H1 (cell line): ENCODE data around the gene DENND2D. TPM values are rescaled to one million over a fixed set of nuclear protein-coding genes. Genes with fewer than 3 reads are reported as not detected.

Source experiments
- CTCF ChIA-PET: fragments of 300-600 bp; sonication (Branson Sonifier 250); formaldehyde crosslinking; loops from one replicate; lab custom pipeline; 2021; ENCODE audit not compliant: partially characterized antibody; lab: Charles Lee
- POLR2A ChIA-PET: fragments of 300-600 bp; sonication (Branson Sonifier 250); formaldehyde crosslinking; loops from one replicate; lab custom pipeline; 2021; ENCODE audit warnings: inconsistent platforms; ENCODE audit not compliant: partially characterized antibody; lab: Charles Lee
- DNase-seq, 2 experiments: peaks; one replicate each; pipeline versions ENCODE4 v3.0.0 to v3.0.0-alpha.2; 2010 to 2022; ENCODE audit warnings: low spot score in 2 of 2, low read depth in 1 of 2, mixed read lengths in 1 of 2
- FAIRE-seq: peaks from 2 replicates; lab custom pipeline; 2011; peaks lifted over from hg19 to GRCh38; lab: Jason Lieb, UNC
- H2AFZ ChIP-seq: 2 replicates; pipeline ENCODE4 v1.8.1; 2012; ENCODE audit warnings: low read length, inconsistent platforms
- H2AK5ac ChIP-seq: 2 replicates; pipeline ENCODE4 v1.6.1; 2013; ENCODE audit warnings: low read depth, low read length
- H2BK120ac ChIP-seq: replicated peaks from 2 replicates; pipeline ENCODE3; 2013; ENCODE audit warnings: low read depth, low read length, inconsistent platforms
- H2BK12ac ChIP-seq: 2 replicates; pipeline ENCODE4 v1.6.1; 2013; ENCODE audit warnings: low read depth, low read length
- H2BK15ac ChIP-seq: 2 replicates; pipeline ENCODE4 v1.6.1; 2013; ENCODE audit warnings: low read length
- H2BK20ac ChIP-seq: 2 replicates; pipeline ENCODE4 v1.6.1; 2013; ENCODE audit warnings: low read length
- H2BK5ac ChIP-seq: 2 replicates; pipeline ENCODE4 v1.6.1; 2013; ENCODE audit warnings: low read depth, low read length
- H3K14ac ChIP-seq: 2 replicates; pipeline ENCODE4 v1.6.1; 2013; ENCODE audit warnings: inconsistent platforms; ENCODE audit not compliant: insufficient read length
- H3K18ac ChIP-seq: 2 replicates; pipeline ENCODE4 v1.6.1; 2013; ENCODE audit warnings: low read length; ENCODE audit errors: extremely low read depth
- H3K23ac ChIP-seq: 2 replicates; pipeline ENCODE4 v1.6.1; 2013; ENCODE audit warnings: inconsistent platforms; ENCODE audit not compliant: insufficient read length
- H3K23me2 ChIP-seq: 2 replicates; pipeline ENCODE4 v1.6.1; 2013; ENCODE audit warnings: low read depth, low read length
- H3K27ac ChIP-seq: 2 replicates; pipeline ENCODE4 v1.6.1; 2011; ENCODE audit warnings: low read depth, low read length, inconsistent platforms
- H3K27me3 ChIP-seq, 4 experiments: replicated peaks in 1 of 4; 1 replicate in 1 of 4; 2 replicates in 3 of 4; pipeline versions ENCODE4 v1.6.1 to v1.8.1; 2011 to 2013; ENCODE audit warnings: low read length in 3 of 4, mild to moderate bottlenecking in 3 of 4, inconsistent platforms in 2 of 4, mixed read lengths in 2 of 4, moderate library complexity in 1 of 4; ENCODE audit not compliant: control insufficient read depth in 3 of 4, insufficient read depth in 3 of 4; ENCODE audit errors: extremely low read depth in 1 of 4
- H3K36me3 ChIP-seq, 4 experiments: 2 replicates each; pipeline versions ENCODE4 v1.6.1 to v1.8.1; 2011 to 2013; ENCODE audit warnings: mild to moderate bottlenecking in 4 of 4, low read length in 3 of 4, moderate library complexity in 2 of 4, control low read depth in 1 of 4, inconsistent platforms in 1 of 4; ENCODE audit not compliant: insufficient read depth in 4 of 4, control insufficient read depth in 2 of 4
- H3K4ac ChIP-seq: replicated peaks from 2 replicates; pipeline ENCODE3; 2013; ENCODE audit warnings: low read length, low read depth, mixed read lengths, inconsistent platforms; ENCODE audit not compliant: insufficient read length
- H3K4me1 ChIP-seq, 4 experiments: replicated peaks in 1 of 4; 1 replicate in 1 of 4; 2 replicates in 3 of 4; pipeline versions ENCODE4 v1.6.1 to v1.8.1; 2011 to 2013; ENCODE audit warnings: low read length in 3 of 4, inconsistent platforms in 2 of 4, mixed read lengths in 1 of 4; ENCODE audit not compliant: insufficient read depth in 4 of 4, control insufficient read depth in 3 of 4
- H3K4me2 ChIP-seq, 2 experiments: 2 replicates each; pipeline versions ENCODE4 v1.6.1 to v1.8.1; 2011 to 2013; ENCODE audit warnings: low read depth in 2 of 2, low read length in 2 of 2, control low read depth in 1 of 2, inconsistent platforms in 1 of 2, mild to moderate bottlenecking in 1 of 2; ENCODE audit not compliant: insufficient read depth in 1 of 2
- H3K4me3 ChIP-seq, 4 experiments: fragments of 200-600, 300-600 bp in 1 of 4; sonication (generic), shearing (Covaris generic), sonication (Bioruptor Twin) in 1 of 4; 2 replicates each; pipeline versions ENCODE4 v1.5.1 to v1.8.1; 2011 to 2016; ENCODE audit warnings: low read length in 4 of 4, low read depth in 3 of 4, control low read depth in 2 of 4, inconsistent platforms in 2 of 4, mild to moderate bottlenecking in 2 of 4, mixed read lengths in 1 of 4, moderate library complexity in 1 of 4; ENCODE audit not compliant: insufficient read depth in 2 of 4; ENCODE audit errors: extremely low read depth in 1 of 4
- H3K56ac ChIP-seq: replicated peaks from 2 replicates; pipeline ENCODE3; 2013; ENCODE audit warnings: low read depth, mild to moderate bottlenecking, mixed read lengths, low read length, inconsistent platforms; ENCODE audit not compliant: insufficient read length
- H3K79me1 ChIP-seq: 2 replicates; pipeline ENCODE4 v1.6.1; 2013; ENCODE audit warnings: low read depth, low read length, control low read depth
- H3K79me2 ChIP-seq, 2 experiments: 2 replicates each; pipeline versions ENCODE4 v1.6.1 to v1.8.1; 2012 to 2013; ENCODE audit warnings: low read length in 2 of 2, mild to moderate bottlenecking in 2 of 2, inconsistent platforms in 1 of 2; ENCODE audit not compliant: insufficient read depth in 2 of 2, control insufficient read depth in 1 of 2
- H3K9ac ChIP-seq, 4 experiments: replicated peaks in 1 of 4; 1 replicate in 1 of 4; 2 replicates in 3 of 4; pipeline versions ENCODE4 v1.6.1 to v1.8.1; 2011 to 2013; ENCODE audit warnings: low read depth in 3 of 4, low read length in 3 of 4, control low read depth in 2 of 4, mild to moderate bottlenecking in 2 of 4, moderate library complexity in 2 of 4, inconsistent platforms in 1 of 4; ENCODE audit errors: extremely low read depth in 1 of 4
- H3K9me3 ChIP-seq, 2 experiments: 2 replicates each; pipeline versions ENCODE4 v1.6.1 to v1.8.1; 2012 to 2013; ENCODE audit warnings: mild to moderate bottlenecking in 2 of 2, moderate library complexity in 2 of 2, control low read depth in 1 of 2, inconsistent platforms in 1 of 2, low read depth in 1 of 2, low read length in 1 of 2, mixed read lengths in 1 of 2; ENCODE audit not compliant: insufficient read depth in 2 of 2
- H4K20me1 ChIP-seq, 2 experiments: replicated peaks in 1 of 2; 2 replicates each; pipeline versions ENCODE3 to v1.8.1; 2011 to 2013; ENCODE audit warnings: inconsistent platforms in 2 of 2, low read length in 2 of 2, mild to moderate bottlenecking in 1 of 2; ENCODE audit not compliant: insufficient read depth in 2 of 2, control insufficient read depth in 1 of 2
- H4K5ac ChIP-seq: 2 replicates; pipeline ENCODE4 v1.6.1; 2013; ENCODE audit warnings: low read length, low read depth, mixed read lengths, inconsistent platforms; ENCODE audit not compliant: insufficient read length
- H4K8ac ChIP-seq: 2 replicates; pipeline ENCODE4 v1.8.0; 2013; ENCODE audit warnings: mild to moderate bottlenecking, moderate library complexity, low read length, inconsistent platforms; ENCODE audit not compliant: insufficient read depth; ENCODE audit errors: extremely low read depth
- H4K91ac ChIP-seq: replicated peaks from 2 replicates; pipeline ENCODE3; 2013; ENCODE audit warnings: low read length, mixed read lengths, inconsistent platforms; ENCODE audit not compliant: insufficient read length
- CBX5 ChIP-seq: fragments of 300-800, 300-1000 bp; sonication (generic); IDR thresholded peaks from 2 replicates; pipeline ENCODE4 v1.7.1; 2016; ENCODE audit warnings: antibody characterized with exemption, low read length, low read depth
- CBX8 ChIP-seq: fragments of 300-800, 300-1000 bp; sonication (generic); IDR thresholded peaks from 2 replicates; pipeline ENCODE4 v1.7.1; 2016; ENCODE audit warnings: low read depth, low read length, borderline replicate concordance
- EGR1 ChIP-seq: IDR thresholded peaks from 2 replicates; pipeline ENCODE4 v1.6.1; 2011; ENCODE audit warnings: low read depth, low read length, borderline replicate concordance
- EZH2 ChIP-seq: fragments of 200-600 bp; sonication (generic); IDR thresholded peaks from 2 replicates; pipeline ENCODE4 v1.7.1; 2012; ENCODE audit warnings: low read depth, mild to moderate bottlenecking, moderate library complexity, low read length, inconsistent platforms; ENCODE audit not compliant: severe bottlenecking
- GTF2F1 ChIP-seq: IDR thresholded peaks from 2 replicates; pipeline ENCODE4 v1.6.1; 2012; ENCODE audit warnings: low read depth, low read length, improper control_type of control experiment, borderline replicate concordance
- HDAC2 ChIP-seq, 2 experiments: fragments of 300-600 bp in 1 of 2; sonication (generic) in 1 of 2; IDR thresholded peaks; 2 replicates each; pipeline ENCODE4 v1.6.1; 2011 to 2012; ENCODE audit warnings: low read depth in 2 of 2, low read length in 2 of 2, mild to moderate bottlenecking in 2 of 2, moderate library complexity in 2 of 2, borderline replicate concordance in 1 of 2, inconsistent platforms in 1 of 2
- NANOG ChIP-seq: IDR thresholded peaks from 2 replicates; pipeline ENCODE4 v1.6.1; 2011; ENCODE audit warnings: low read length, low read depth, mild to moderate bottlenecking, inconsistent platforms; ENCODE audit not compliant: insufficient read depth, poor library complexity, severe bottlenecking
- POLR2AphosphoS5 ChIP-seq: IDR thresholded peaks from 2 replicates; pipeline ENCODE4 v1.6.1; 2011; ENCODE audit warnings: low read depth, low read length
- RFX5 ChIP-seq: IDR thresholded peaks from 2 replicates; pipeline ENCODE4 v1.6.1; 2011; ENCODE audit warnings: low read depth, low read length, improper control_type of control experiment, borderline replicate concordance
- WGBS, 2 experiments: shearing (Covaris generic) in 1 of 2; methylation state at CpG; one replicate each; pipeline versions ENCODE4 v1.1.6 to v1.1.7; 2013 to 2015; ENCODE audit warnings: low lambda C conversion rate in 2 of 2, mixed read lengths in 2 of 2, inconsistent platforms in 1 of 2, low coverage in 1 of 2, missing lambda C conversion rate in 1 of 2; ENCODE audit not compliant: insufficient replicate concordance in 2 of 2, insufficient coverage in 1 of 2, insufficient read length in 1 of 2; ENCODE audit errors: extremely low coverage in 1 of 2, missing lambda C conversion rate in 1 of 2; 5-methylcytosine and 5-hydroxymethylcytosine counted together
- polyA plus RNA-seq, 7 experiments: library from polyadenylated mRNA; depleted of rRNA in 3 of 7; stranded (reverse) in 5 of 7; unstranded in 2 of 7; fragments of >200 nt in 5 of 7; fragments of 200-250 nt in 2 of 7; gene quantifications; 1 replicate in 5 of 7; 2 replicates in 1 of 7; 4 replicates in 1 of 7; pipeline versions ENCODE4 v1.2.1 to v1.2.3, GENCODE V29; 2011 to 2013; ENCODE audit warnings: missing spikeins in 2 of 7, mixed read lengths in 2 of 7
- total RNA-seq: library from RNA; stranded (reverse); fragmentation: NEBNext Ultra II Directional; extraction: Animal tissue kit (Norgen Biotek cat#: 25700); gene quantifications from 2 replicates; pipeline ENCODE4 v1.2.1, GENCODE V29; 2021

DENND2D gene
- total and polyA plus RNA-seq, 2 of the 8 experiments (the other 6 are each of a cell fraction or from before 2014, with no cell fraction given) = 0.58 to 1.6 TPM

- H3K4me2 ChIP-seq = no peak overlapping the region
- H2BK20ac ChIP-seq = no peak overlapping the region
- no peak overlapping the region for H3K18ac ChIP-seq
- no peak overlapping the region for H4K91ac ChIP-seq
- no peaks in the 10 kb centered on the region for H3K23me2 ChIP-seq
- DNase-seq = no peak
- ChIA-PET POLR2A (interaction anchor here (0.6 kb wide), 1 partner anchor 1131 kb away, joined by 3 read pairs; no protein-coding TSS in a partner anchor), CTCF (interaction anchor here (2.6 kb wide), 1 partner anchor 12 kb away, joined by 9 read pairs; no protein-coding TSS in a partner anchor)
- H3K56ac ChIP-seq = no peak overlapping the region
- H3K9me3 ChIP-seq = no peaks in the 10 kb centered on the region
- H3K27me3 ChIP-seq = no peaks in the 10 kb centered on the region; a peak in 1 of 7 replicates
- H3K4me3 ChIP-seq = no peak overlapping the region
- H3K79me1 ChIP-seq = no peaks in the 10 kb centered on the region
- H3K9ac ChIP-seq = no peak overlapping the region
- TF ChIP-seq RFX5 = no peak
- no peak for TF ChIP-seq CBX8
- no peak for TF ChIP-seq POLR2AphosphoS5
- no peak for TF ChIP-seq GTF2F1
- no peak for TF ChIP-seq EGR1
- no peak for TF ChIP-seq HDAC2 (IDR thresholded peaks at IDR 0.05; ENCODE audit: borderline replicate concordance in 1 of 2, low read depth in 2 of 2, low read length in 2 of 2)
- no peak for TF ChIP-seq CBX5
- TF ChIP-seq EZH2 = no peak
- no peak for TF ChIP-seq NANOG
- H3K23ac ChIP-seq = no peak overlapping the region
- H2BK12ac ChIP-seq = no peak overlapping the region
- no peak overlapping the region for H3K27ac ChIP-seq
- no peak overlapping the region for H2BK15ac ChIP-seq
- no peak overlapping the region for H2AK5ac ChIP-seq
- H4K20me1 ChIP-seq = no peaks in the 10 kb centered on the region
- 89% methylated on average over 3 of the region's 3 CpGs; no CpG with 5 or more reads in 1 of the 2 experiments for WGBS, 2 experiments
- no peak overlapping the region for H2BK5ac ChIP-seq
- no peak overlapping the region for H4K5ac ChIP-seq
- no peak overlapping the region for H4K8ac ChIP-seq
- H2BK120ac ChIP-seq = no peak overlapping the region
- no peaks in the 10 kb centered on the region for H3K79me2 ChIP-seq
- no peak overlapping the region for H2AFZ ChIP-seq
- H3K36me3 ChIP-seq = no peaks in the 10 kb centered on the region
- no peak for FAIRE-seq
- no peak overlapping the region for H3K14ac ChIP-seq
- H3K4me1 ChIP-seq = peaks cover 0 to 4% (median 0%) of the 10 kb centered on the region in 4 experiments; a peak in 2 of 7 replicates
- no peak overlapping the region for H3K4ac ChIP-seq
Measured at GRCh38 chr1:111234866-111235265, 34.4 kb upstream of the DENND2D start.
